ENCODE results near the gene CD9. TPM values are rescaled to one million over a fixed set of nuclear protein-coding genes. Genes with fewer than 3 reads are reported as not detected.

Gene CD9
- total RNA-seq, 4 donors from 2014 or later, result 349 to 416 (median 399) TPM

DNA sequence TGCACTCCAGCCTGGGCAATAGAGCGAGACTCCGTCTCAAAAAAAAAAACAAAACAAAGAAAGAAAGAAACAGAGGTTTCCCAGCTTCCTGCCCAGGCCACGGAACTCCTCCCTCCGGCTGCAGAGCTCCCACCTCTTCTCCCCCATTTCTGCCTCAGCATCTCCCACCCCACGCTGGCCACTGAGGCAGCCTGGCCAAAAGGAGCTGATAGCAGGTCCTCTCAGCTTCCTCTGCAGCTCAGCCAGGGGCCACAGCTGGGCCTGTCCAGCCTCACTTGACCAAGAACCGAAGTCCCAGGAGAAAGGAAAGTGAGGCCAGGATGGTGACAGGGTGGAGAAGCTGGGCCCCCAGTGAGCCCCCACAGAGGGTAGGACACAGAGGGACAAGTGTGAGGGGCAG is 33.4 kb upstream of the CD9 start:
- no peak overlapping the region for H3K4me3 ChIP-seq
- no peak for DNase-seq (ENCODE audit: extremely low spot score)
- H3K27me3 ChIP-seq, result no peaks in the 10 kb centered on the region
- H3K9me3 ChIP-seq, result no peaks in the 10 kb centered on the region
- H3K27ac ChIP-seq (replicated peaks in 1 of 4), result peak overlapping the region; percentile 38 to 75 (median 59)
- H3K4me1 ChIP-seq, result peaks cover 19 to 25% (median 22%) of the 10 kb centered on the region in 4 donors
- intact Hi-C loops (cut with DNase I), result no loop called here
- TF ChIP-seq, protein P1, sequence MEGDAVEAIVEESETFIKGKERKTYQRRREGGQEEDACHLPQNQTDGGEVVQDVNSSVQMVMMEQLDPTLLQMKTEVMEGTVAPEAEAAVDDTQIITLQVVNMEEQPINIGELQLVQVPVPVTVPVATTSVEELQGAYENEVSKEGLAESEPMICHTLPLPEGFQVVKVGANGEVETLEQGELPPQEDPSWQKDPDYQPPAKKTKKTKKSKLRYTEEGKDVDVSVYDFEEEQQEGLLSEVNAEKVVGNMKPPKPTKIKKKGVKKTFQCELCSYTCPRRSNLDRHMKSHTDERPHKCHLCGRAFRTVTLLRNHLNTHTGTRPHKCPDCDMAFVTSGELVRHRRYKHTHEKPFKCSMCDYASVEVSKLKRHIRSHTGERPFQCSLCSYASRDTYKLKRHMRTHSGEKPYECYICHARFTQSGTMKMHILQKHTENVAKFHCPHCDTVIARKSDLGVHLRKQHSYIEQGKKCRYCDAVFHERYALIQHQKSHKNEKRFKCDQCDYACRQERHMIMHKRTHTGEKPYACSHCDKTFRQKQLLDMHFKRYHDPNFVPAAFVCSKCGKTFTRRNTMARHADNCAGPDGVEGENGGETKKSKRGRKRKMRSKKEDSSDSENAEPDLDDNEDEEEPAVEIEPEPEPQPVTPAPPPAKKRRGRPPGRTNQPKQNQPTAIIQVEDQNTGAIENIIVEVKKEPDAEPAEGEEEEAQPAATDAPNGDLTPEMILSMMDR (IDR thresholded peaks at IDR 0.05), result no peak
- TF ChIP-seq EP300 (IDR thresholded peaks at IDR 0.05), result no peak
- no peak for TF ChIP-seq POLR2AphosphoS5 (IDR thresholded peaks at IDR 0.05)
- TF ChIP-seq POLR2A (IDR thresholded peaks at IDR 0.05; ENCODE audit: low read depth), result no peak
- 79% methylated on average over 6 of the region's 6 CpGs for WGBS
- no peaks in the 10 kb centered on the region for H3K36me3 ChIP-seq

GRCh38 chr12:6167327-6168280 is 32.6 kb upstream of the CD9 start:
- intact Hi-C loops (cut with DNase I), result no loop called here
- Histone ChIP-seq H3K27ac (replicated peaks in 1 of 4) (peak overlapping the region; percentile 38 to 75 (median 59)), H3K4me1 (peaks cover 21 to 26% (median 24%) of the 10 kb centered on the region in 4 donors), H3K4me3 (no peak overlapping the region), H3K27me3 (no peaks in the 10 kb centered on the region), H3K36me3 (no peaks in the 10 kb centered on the region), H3K9me3 (no peaks in the 10 kb centered on the region)
- WGBS, result 45% methylated on average over 17 of the region's 17 CpGs
- peak; percentile 53 to 74 for TF ChIP-seq POLR2AphosphoS5 (IDR thresholded peaks at IDR 0.05)
- TF ChIP-seq, protein P1 (IDR thresholded peaks at IDR 0.05), result no peak
- TF ChIP-seq POLR2A (IDR thresholded peaks at IDR 0.05; ENCODE audit: low read depth), result no peak
- TF ChIP-seq EP300 (IDR thresholded peaks at IDR 0.05), result no peak
- DNase-seq (ENCODE audit: extremely low spot score), result no peak

GRCh38 chr12:6171409-6172015 is 28.7 kb upstream of the CD9 start:
- no peak overlapping the region for H3K4me3 ChIP-seq
- H3K36me3 ChIP-seq, result no peaks in the 10 kb centered on the region
- WGBS, result 91% methylated on average over 13 of the region's 21 CpGs
- H3K27ac ChIP-seq (replicated peaks in 1 of 4), result peak overlapping the region in 3 of 4 donors; percentile 6 to 59 (median 49)
- no peaks in the 10 kb centered on the region for H3K9me3 ChIP-seq
- TF ChIP-seq POLR2AphosphoS5 (IDR thresholded peaks at IDR 0.05) (peak; percentile 63 to 70), EP300 (IDR thresholded peaks at IDR 0.05) (peak; percentile 71), POLR2A (IDR thresholded peaks at IDR 0.05; ENCODE audit: low read depth) (no peak)
- TF ChIP-seq, protein P1 (IDR thresholded peaks at IDR 0.05), result peak in 1 of 3 experiments; percentile 10
- no peak for DNase-seq (ENCODE audit: extremely low spot score)
- H3K4me1 ChIP-seq, result peaks cover 15 to 26% (median 21%) of the 10 kb centered on the region in 4 donors
- no peaks in the 10 kb centered on the region for H3K27me3 ChIP-seq
- intact Hi-C loops (cut with DNase I), result no loop called here

GRCh38 chr12:6172086-6172485 is 28.1 kb upstream of the CD9 start:
- Histone ChIP-seq H3K36me3 (no peaks in the 10 kb centered on the region), H3K27ac (replicated peaks in 1 of 4) (peak overlapping the region; percentile 6 to 65 (median 54)), H3K4me3 (no peak overlapping the region), H3K4me1 (peaks cover 12 to 22% (median 17%) of the 10 kb centered on the region in 4 donors), H3K9me3 (no peaks in the 10 kb centered on the region), H3K27me3 (no peaks in the 10 kb centered on the region)
- DNase-seq (ENCODE audit: extremely low spot score), result no peak
- 94% methylated on average over 15 of the region's 15 CpGs for WGBS
- intact Hi-C loops (cut with DNase I), result no loop called here
- no peak for TF ChIP-seq EP300 (IDR thresholded peaks at IDR 0.05)
- no peak for TF ChIP-seq POLR2AphosphoS5 (IDR thresholded peaks at IDR 0.05)
- TF ChIP-seq, protein P1 (IDR thresholded peaks at IDR 0.05), result no peak
- no peak for TF ChIP-seq POLR2A (IDR thresholded peaks at IDR 0.05; ENCODE audit: low read depth)

Data from esophagus muscularis mucosa (tissue), 4 donors.